ENCODE results near the gene RASL12. TPM values are rescaled to one million over a fixed set of nuclear protein-coding genes. Genes with fewer than 3 reads are reported as not detected.

Gene RASL12
- total and polyA plus RNA-seq, 2 of the 4 experiments (the other 2 are of a cell fraction), result 0.18 to 0.22 TPM

GRCh38 chr15:65069779-65070546 lies 2.2 kb upstream of the RASL12 start:
- peak overlapping the region; percentile 69 for H3K14ac ChIP-seq (replicated peaks; ENCODE audit: low read depth, low read length)
- peak overlapping the region; percentile 61 for H3K18ac ChIP-seq (ENCODE audit: low read depth, low read length)
- peak overlapping the region; percentile 75; the same call in 1 of the 3 replicates for H2BK15ac ChIP-seq (ENCODE audit: low read depth, low read length)
- H3K27me3 ChIP-seq (ENCODE audit: control insufficient read depth, insufficient read depth, low read length), result peaks cover 16% of the 10 kb centered on the region
- ATAC-seq (ENCODE audit: low read depth) (no peak), DNase-seq (no peak)
- no peaks in the 10 kb centered on the region for H3K9me3 ChIP-seq (ENCODE audit: control insufficient read depth, insufficient read depth, low read length)
- H2AFZ ChIP-seq (replicated peaks; ENCODE audit: low read length, poor library complexity), result no peak overlapping the region
- POLR2A ChIA-PET (ENCODE audit: unreplicated experiment), result interaction anchor here (0.5 kb wide), 1 partner anchor 269 kb away, joined by 3 read pairs; no protein-coding TSS in a partner anchor
- H3K4me3 ChIP-seq (ENCODE audit: insufficient read depth, low read depth, low read length), result no peak overlapping the region
- intact Hi-C loops (cut with micrococcal nuclease) (no loop called here), in situ Hi-C loops (cut with MboI; ENCODE audit: low sequenced_read_pairs) (no loop called here), dilution Hi-C loops (cut with HindIII; ENCODE audit: low sequenced_read_pairs, unreplicated experiment) (no loop called here)
- no peaks in the 10 kb centered on the region for H3K36me3 ChIP-seq (ENCODE audit: control insufficient read depth, insufficient read depth, low read length)
- H3K4me2 ChIP-seq (ENCODE audit: low read depth, low read length), result no peak overlapping the region
- no peak overlapping the region for H2AK9ac ChIP-seq (replicated peaks; ENCODE audit: low read depth, low read length, poor library complexity)
- CTCF ChIA-PET, result interaction anchor here (1.2 to 2.2 kb wide), 4 partner anchors 13 to 36 kb away, joined by 4 to 8 read pairs (median 6); no protein-coding TSS in a partner anchor
- H3K23ac ChIP-seq (ENCODE audit: low read depth, low read length), result peak overlapping the region; percentile 59
- H2BK120ac ChIP-seq (ENCODE audit: low read depth, low read length), result peak overlapping the region; percentile 82
- no peak overlapping the region for H3K56ac ChIP-seq (ENCODE audit: extremely low read depth, insufficient read depth, low read length)
- H4K5ac ChIP-seq (ENCODE audit: low read depth, low read length), result peak overlapping the region; percentile 51
- H3K4me1 ChIP-seq (ENCODE audit: control insufficient read depth, insufficient read depth, low read length), result peaks cover 42% of the 10 kb centered on the region
- peak overlapping the region; percentile 78 for H3K4ac ChIP-seq (ENCODE audit: low read depth, low read length)
- BruUV-seq (replicated peaks), result no TSS peak
- H3K9ac ChIP-seq (ENCODE audit: low read depth, low read length), result no peak overlapping the region
- H4K20me1 ChIP-seq (ENCODE audit: insufficient read depth, low read length), result peaks cover 9% of the 10 kb centered on the region
- peak overlapping the region; percentile 73 for H4K91ac ChIP-seq (ENCODE audit: insufficient read depth, low read depth, low read length)
- H3K9me1 ChIP-seq (ENCODE audit: insufficient read depth, low read length), result peaks cover 37% of the 10 kb centered on the region
- peak overlapping the region; percentile 85 for H2AK5ac ChIP-seq (ENCODE audit: low read depth, low read length)
- WGBS, 2 experiments (ENCODE audit: extremely low coverage in 2 of 2, insufficient read length in 1 of 2), result no CpG with 5 or more reads among the region's 5 CpGs
- H2BK20ac ChIP-seq (ENCODE audit: low read depth, low read length), result peak overlapping the region; percentile 84
- no peaks in the 10 kb centered on the region for H3K79me1 ChIP-seq (ENCODE audit: low read depth in 1 of 2, low read length in 2 of 2)
- H4K8ac ChIP-seq (ENCODE audit: low read depth in 2 of 2, low read length in 2 of 2), result peak overlapping the region in 1 of 2 experiments; percentile 65; a peak in 1 of 4 replicates
- H3K27ac ChIP-seq (ENCODE audit: insufficient read depth, low read length), result peak overlapping the region; percentile 82; the same call in 1 of the 2 replicates
- peak overlapping the region; percentile 79 for H2BK5ac ChIP-seq (ENCODE audit: low read depth, low read length, poor library complexity, severe bottlenecking)
- TF ChIP-seq POLR2A (IDR thresholded peaks at IDR 0.05; ENCODE audit: low read depth, low read length), result no peak
- no peak for TF ChIP-seq NFE2L2 (IDR thresholded peaks at IDR 0.05; ENCODE audit: low read depth, low read length)
- no peak for TF ChIP-seq MAFK (IDR thresholded peaks at IDR 0.05; ENCODE audit: low read depth, low read length)
- no peak for TF ChIP-seq USF2 (IDR thresholded peaks at IDR 0.05; ENCODE audit: low read depth, low read length)
- no peak for TF ChIP-seq CEBPB (IDR thresholded peaks at IDR 0.05; ENCODE audit: low read depth, low read length)
- no peak for TF ChIP-seq MAZ (IDR thresholded peaks at IDR 0.05; ENCODE audit: borderline replicate concordance, low read depth, low read length)
- no peak for TF ChIP-seq RFX5 (IDR thresholded peaks at IDR 0.05; ENCODE audit: low read depth, low read length)
- TF ChIP-seq ELK1 (IDR thresholded peaks at IDR 0.05; ENCODE audit: borderline replicate concordance, low read depth, low read length), result no peak
- no peak for TF ChIP-seq CTCF (conservative IDR thresholded peaks at IDR 0.05; ENCODE audit: low read depth, low read length)
- no peak for TF ChIP-seq CHD1 (IDR thresholded peaks at IDR 0.05; ENCODE audit: low read depth, low read length)
- TF ChIP-seq RAD21 (IDR thresholded peaks at IDR 0.05; ENCODE audit: low read length), result no peak
- TF ChIP-seq FOS (IDR thresholded peaks at IDR 0.05; ENCODE audit: low read depth, low read length), result no peak
- no peak for TF ChIP-seq MXI1 (IDR thresholded peaks at IDR 0.05; ENCODE audit: borderline replicate concordance, low read depth, low read length)
- no peak for TF ChIP-seq RCOR1 (IDR thresholded peaks at IDR 0.05; ENCODE audit: insufficient replicate concordance, low read length)
- TF ChIP-seq SMC3 (IDR thresholded peaks at IDR 0.05; ENCODE audit: low read depth, low read length), result no peak

Data from IMR-90 (cell line).